Renal cortical epithelial cell (primary cell): ENCODE measurements around the gene ERICH2. TPM values are rescaled to one million over a fixed set of nuclear protein-coding genes. Genes with fewer than 3 reads are reported as not detected.
"Not testable (repeated sequence)": the region's sequence is repeated elsewhere in the genome, so short reads cannot be mapped to it uniquely, and the experiment has no call there.

Source experiments
- DNase-seq: peaks from one replicate; pipeline ENCODE4 v3.0.0-alpha.2; 2011; ENCODE audit warnings: low read depth
- total RNA-seq: library from RNA; depleted of rRNA; stranded (reverse); fragments of >200 nt; gene quantifications from 2 replicates; pipeline ENCODE4 v1.2.3, GENCODE V29; 2014

ERICH2 gene, protein sequence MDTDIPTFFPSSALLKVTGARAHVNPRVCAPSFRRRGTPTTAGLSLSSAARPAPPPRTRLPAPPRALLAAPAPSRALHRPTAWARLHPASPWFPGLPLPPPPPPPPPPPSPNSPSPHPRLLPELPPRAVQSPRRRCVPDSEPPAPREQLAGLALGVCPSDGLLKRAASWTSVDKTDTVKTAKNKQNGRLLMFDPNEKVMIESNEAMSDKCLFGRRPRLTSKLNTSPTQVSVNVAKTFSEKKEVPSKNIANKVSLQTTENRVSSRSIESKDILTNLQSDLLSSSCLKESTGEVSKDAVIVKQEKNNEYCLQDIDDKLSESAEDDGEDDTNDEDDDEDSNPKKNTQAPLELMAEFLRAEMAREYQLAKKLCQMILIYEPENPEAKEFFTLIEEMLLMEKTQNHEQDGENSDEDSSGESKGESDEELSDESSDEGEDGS
- total RNA-seq: 1.0 TPM in 1 of 2 replicates, not detected in the other

GRCh38 chr2:170770008-170770605 is at the start of gene ERICH2:
Gene ERICH2, plus strand, starts transcription at chr2:170770378. Its CDS starts 304 bp downstream, at chr2:170770682.
- DNase-seq: peak; percentile 88

- no peak for DNase-seq
Observed at GRCh38 chr2:170721678-170722077, 48.5 kb upstream of the ERICH2 start.

- no peak for DNase-seq
Observed at GRCh38 chr2:170722301-170722700, 47.9 kb upstream of the ERICH2 start.

DNA sequence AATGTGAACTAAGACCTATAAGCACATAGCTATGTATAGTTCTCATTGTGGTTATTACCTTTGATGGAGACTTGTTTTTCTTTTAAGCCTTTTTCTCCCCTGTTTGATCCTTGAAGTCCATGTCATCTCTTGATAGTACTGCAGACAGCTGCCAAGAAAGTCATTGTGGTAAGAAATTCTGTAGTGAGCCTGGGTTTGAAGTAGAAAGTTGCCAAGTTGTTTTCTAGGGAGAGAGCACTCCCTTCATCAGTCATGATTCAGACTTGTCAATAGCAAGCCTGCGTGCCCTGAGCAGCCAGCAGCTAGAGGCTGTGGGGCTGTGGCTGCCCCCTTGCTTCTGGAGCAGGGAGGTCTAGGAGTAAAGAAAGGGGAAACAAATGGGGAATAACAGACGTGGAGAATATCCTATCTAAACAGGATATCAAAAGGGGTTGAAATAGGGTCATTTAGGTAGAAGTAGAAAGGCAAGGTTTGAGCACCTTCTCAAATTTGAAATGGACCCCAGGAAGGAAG is 46.7 kb upstream of the ERICH2 start:
- no peak for DNase-seq

DNA sequence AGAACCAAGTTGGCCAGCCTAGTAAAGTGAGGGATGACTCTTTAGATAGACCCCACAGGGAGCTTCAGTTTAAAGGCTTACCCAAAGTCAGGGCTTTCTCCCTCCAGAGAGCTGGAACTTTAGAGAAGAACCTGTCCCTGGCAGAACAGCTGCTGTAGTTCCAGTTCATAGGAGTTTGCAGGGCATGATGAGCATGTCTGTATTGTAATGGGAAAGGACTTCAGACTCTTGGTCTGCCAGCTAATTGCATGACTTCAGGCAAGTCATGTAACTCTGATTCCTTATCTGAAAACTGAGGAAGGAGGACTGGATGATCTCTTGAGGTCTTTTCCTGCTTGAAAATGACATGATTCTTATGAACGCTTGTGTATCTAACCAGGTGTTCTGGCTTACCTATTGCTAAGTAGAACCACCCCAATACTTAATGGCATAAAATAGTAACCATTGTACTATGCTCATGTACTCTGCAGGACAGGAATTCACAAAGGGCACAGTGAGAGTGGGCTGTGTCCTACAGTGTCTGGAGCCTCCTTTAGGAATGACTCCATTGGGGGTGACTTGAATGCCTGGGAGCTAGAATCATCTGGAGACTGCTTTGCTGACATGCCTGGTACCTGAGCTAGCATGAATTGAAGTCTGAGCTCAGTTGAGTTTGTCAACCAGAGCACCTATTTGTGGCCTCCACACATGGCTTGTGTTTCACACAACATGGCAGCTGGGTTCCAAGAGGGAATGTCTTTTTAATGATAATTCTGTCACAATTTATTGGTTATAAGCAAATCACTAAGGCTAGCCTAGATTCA is 36.2 kb upstream of the ERICH2 start:
- DNase-seq: peak; percentile 13

DNA sequence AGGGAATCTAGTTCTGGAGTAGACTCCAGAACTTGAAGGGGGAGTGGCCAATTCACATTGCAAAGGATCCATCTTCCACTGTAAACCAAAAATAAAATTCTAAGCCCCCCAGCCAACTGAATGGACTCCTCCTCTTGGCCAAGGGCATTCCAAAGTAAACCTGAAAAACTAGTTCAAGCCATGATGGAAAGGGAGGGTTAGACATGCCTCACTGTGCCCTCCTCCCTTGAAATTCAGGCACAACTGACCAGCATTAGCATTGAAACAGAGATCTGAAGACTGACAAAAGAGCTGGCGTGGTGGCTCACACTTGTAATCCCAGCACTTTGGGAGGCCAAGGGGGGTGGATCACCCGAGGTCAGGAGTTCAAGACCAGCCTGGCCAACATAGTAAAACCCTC is 35.6 kb upstream of the ERICH2 start:
- not testable (repeated sequence) for DNase-seq

DNA sequence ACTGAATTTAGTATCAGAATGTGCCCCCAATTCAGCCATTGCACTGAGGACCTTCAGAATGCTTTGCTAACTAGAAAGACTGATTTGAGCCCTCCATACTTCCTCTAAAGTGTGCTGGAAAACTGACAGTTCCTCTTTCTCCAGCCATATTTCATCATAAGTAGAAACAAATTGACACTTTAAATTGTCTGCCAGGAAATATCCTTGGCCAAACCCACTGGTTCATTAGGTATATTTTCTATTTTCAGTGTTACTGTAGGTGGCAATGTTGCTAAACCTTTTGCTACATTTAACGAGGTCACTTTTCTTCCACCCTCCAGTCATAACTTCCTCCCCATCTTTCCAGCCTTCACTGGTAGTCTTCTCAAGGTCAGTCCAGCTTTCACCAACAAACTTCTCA is 33.5 kb upstream of the ERICH2 start:
- no peak for DNase-seq

DNA sequence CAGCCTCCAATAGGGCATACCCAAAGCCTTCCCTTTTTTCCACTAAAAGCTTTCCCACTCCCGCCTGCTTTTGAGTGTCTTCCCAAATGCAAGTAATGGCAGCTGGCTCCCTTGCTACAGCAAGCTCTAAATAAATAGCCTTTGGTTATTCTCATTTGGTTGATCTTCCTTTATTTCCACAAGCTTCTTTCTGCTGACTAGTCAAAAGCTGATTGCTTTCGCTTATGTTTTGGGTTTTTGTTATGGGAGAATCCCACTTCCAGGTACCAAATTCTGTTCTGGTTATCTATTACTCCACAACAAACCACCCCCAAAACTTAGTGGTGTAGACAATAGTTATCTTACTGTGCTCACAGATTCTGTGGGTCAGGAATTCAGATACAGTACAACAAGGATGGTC is 32.8 kb upstream of the ERICH2 start:
- no peak for DNase-seq

DNA sequence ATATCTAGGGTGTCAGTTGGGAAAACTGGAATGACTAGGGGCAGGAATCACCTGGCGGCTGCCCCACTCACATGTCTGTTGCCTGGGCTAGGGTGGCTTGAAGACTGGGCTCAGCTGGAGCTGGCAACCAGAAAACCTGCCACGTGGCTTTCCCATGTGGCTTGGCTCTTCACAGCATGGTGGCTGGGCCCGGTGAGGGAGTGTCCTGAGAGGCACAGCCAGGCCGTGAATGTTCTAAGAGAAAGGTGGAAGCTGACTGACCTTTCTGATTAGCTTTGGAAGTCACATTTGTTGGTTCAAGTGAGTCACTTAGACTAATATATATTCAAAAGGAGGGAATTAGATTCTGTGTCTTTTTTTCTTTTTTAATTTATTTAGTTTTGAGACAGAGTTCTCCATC is 32.4 kb upstream of the ERICH2 start:
- DNase-seq: peak; percentile 44

DNA sequence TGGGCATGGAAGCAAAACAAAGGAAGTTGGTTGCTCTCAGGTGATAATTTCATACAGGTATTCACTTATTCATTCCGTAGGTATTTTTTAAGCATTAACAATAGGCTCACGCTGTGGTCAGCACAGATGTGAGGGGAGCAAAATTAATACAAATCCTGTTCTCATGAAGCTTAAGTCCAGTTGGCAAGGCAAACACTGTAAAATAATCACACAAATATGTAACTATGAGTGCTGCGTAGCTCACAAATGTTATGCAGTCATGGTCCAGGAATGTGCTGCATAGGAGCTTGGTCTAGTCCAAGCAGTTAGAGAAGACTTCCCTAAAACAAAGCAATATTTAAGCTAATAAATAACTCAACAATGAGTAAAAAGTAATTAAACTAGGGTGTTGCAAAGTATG is 31.1 kb upstream of the ERICH2 start:
- DNase-seq: peak; percentile 92

DNA sequence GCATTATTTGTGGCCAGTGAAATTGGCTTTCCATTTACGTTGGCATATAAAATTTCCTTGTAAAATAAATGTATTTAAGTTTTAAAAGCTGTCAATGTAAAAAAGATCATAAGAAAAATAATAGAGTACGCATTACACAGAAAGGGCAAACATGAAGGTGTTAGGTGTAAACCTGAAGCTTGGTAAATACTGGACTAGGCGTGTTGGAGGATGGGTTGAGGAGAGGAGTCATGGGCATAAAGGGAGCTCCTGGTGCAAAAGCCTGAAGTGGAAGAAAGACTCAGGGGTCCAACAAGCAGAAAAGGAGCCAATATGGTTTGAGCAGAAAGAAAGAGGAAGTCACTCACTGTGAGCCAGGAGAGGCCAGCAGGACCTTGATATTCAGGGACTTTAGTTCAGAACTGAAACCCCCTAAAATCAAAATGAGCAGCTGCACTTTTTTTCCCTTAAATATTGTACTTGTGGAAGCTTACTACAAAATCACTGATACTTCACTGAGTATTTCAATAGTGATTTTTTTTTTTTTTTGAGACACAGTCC is 30.6 kb upstream of the ERICH2 start:
- no peak for DNase-seq

DNA sequence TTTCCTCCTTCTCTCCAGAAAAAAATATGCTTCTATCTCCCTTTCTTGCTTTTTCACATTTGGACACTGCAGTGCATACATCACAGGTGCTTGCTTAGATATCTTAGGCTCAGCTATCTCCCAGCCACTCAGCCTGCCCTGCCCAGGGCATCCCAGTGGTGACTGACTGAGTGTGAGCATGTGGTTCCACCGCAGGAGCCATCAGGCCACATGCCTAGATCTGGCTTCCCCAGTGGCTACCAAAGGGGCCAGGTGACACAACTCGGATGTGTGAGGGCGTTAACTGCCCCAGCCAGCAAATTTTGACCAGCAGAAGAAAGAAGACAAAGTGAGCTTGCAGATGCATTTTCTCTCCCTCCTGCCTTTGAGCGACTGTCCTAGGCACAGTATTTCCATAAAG is 29.5 kb upstream of the ERICH2 start:
- DNase-seq: no peak

GRCh38 chr2:170742000-170742399 is 28.2 kb upstream of the ERICH2 start:
- no peak for DNase-seq

DNA sequence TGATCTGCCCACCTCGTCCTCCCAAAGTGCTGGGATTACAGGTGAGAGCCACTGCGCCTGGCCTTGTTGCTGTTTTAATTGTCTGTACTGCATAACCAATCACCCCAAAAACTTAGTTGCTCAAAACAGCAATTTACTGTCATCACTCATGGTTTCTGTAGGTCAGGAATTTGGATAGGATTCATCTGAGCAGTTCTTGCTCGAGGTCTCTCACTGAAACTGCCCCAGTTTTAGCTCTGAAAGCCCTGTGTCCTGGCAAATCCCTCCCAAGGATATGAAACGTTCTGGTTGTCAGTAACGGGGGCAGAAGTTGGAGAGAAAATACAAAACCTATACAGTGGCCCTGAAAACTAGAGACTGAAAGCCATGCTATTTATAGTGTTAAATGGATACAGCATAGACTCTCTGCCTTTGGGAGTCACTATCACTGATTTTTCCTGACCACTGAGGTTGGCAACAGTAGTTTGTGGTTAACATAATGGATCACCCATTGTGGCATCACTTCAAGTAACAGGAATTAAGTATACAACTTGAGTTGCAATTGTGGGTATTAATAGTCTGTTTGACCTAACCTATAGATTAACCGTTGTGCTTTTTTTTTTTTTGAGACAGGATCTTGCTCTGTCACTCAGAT is 27.2 kb upstream of the ERICH2 start:
- DNase-seq: peak; percentile 49

- DNase-seq: no peak
Observed at GRCh38 chr2:170743530-170744239, 26.5 kb upstream of the ERICH2 start.

DNA sequence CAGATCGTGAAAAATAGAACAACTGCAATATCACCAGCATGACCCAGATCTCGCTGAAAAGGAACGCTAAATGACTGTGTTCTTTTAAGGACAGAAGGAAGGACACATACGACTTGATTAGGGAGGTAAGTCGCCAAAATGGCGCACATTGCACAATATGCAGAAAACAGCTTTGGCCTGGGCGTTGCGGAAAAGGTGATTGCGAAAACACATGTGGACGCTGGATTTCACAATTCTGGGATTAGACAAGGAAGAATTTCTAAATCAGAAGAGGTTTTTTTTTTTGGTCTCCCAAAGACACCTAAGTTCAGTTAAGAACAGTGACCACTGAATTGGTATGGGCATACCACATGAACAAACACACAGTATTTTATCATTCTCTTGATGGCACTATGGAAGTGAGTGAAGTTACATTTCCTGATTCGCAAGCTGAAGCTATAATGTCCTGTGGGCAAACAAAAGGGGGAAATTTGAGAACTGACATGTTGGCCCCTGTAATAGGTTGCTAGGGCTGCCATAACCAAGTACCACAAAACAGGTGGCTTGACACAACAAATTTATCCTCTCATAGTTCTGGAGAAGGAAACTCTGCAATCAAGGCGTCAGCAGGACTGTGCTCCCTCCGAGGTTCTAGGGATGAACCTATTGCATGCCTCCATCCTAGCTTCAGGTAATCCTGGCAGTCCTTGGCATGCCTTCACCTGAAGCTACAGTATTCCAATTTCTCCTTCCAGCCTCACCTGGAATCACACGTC is 25.8 kb upstream of the ERICH2 start:
- peak; percentile 3 for DNase-seq

DNA sequence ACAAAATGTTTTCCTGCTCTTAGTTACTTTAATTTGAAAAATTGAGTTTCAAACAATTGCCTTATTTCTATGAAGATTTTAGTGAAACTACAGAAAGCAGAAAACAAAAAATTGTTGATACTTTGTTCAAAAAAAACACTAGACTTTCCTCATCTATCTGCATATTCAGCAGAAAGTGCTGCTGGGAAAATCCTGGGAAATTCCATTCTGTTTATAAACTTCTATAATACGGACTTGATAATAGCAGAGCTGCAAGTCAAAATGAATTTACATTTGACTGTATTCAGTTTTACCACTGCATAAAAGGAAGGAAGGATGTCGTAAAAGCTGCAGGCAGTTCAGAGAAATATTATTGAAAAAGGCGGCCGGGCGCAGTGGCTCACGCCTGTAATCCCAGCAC is 24.9 kb upstream of the ERICH2 start:
- no peak for DNase-seq

GRCh38 chr2:170747921-170748320 is 22.3 kb upstream of the ERICH2 start:
- peak; percentile 62 for DNase-seq

DNA sequence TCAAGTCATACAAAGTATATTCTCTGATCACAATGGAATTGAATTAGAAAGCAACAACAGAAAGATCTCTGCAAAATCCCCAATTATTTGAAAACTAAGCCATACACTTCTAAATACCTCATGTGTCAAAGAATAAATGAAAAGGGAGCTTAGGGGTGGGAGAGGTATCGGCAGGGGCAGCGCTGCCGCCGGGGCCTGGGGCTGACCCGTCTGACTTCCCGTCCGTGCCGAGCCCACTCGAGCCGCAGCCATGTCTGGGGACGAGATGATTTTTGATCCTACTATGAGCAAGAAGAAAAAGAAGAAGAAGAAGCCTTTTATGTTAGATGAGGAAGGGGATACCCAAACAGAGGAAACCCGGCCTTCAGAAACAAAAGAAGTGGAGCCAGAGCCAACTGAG is 18.6 kb upstream of the ERICH2 start:
- not testable (repeated sequence) for DNase-seq

DNA sequence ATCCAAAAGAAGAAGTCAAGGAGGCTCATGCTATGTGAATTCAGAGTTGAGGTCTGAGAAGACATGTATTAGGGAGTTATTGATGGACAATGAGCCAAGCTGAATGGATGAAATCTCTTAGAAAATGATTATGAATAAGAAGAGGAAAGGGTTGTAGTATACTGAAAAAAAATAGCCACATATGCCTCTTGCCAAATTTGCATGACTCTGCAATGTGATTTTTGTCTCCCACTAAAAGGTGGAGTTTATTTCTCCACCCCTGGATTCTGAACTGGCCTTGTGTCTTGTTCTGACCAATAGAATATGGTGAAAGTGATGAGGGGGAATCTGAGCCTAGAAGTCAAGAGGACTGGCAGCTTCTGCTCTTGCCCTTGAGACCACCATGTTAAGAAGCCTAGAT is 8.6 kb upstream of the ERICH2 start:
- no peak for DNase-seq
